Brain microvascular endothelial cell (primary cell): ENCODE data around the gene PASD1.
A peak's percentile ranks its signal among the peaks of the same experiment; 100 is the strongest.

Experiments used
- DNase-seq: peaks from one replicate; pipeline ENCODE4 v3.0.0-alpha.2; 2020
- H3K27ac ChIP-seq: fragments of 250-450 bp; sonication (Bioruptor Pico); 2 replicates; pipeline ENCODE4 v1.5.1; 2020; ENCODE audit warnings: mild to moderate bottlenecking, moderate library complexity
- H3K27me3 ChIP-seq: fragments of 250-450 bp; sonication (Bioruptor Pico); replicated peaks from 2 replicates; pipeline ENCODE4 v1.5.1; 2020; ENCODE audit warnings: mild to moderate bottlenecking
- H3K36me3 ChIP-seq: fragments of 250-450 bp; sonication (Bioruptor Pico); replicated peaks from 2 replicates; pipeline ENCODE4 v1.5.1; 2020; ENCODE audit warnings: mild to moderate bottlenecking
- H3K4me3 ChIP-seq: 2 replicates; pipeline ENCODE4 v1.5.1; 2011; ENCODE audit warnings: low read depth, mild to moderate bottlenecking, control low read depth, low read length, moderate library complexity
- CTCF ChIP-seq: IDR thresholded peaks from 2 replicates; pipeline ENCODE4 v1.5.1; 2011; ENCODE audit warnings: low read depth, mild to moderate bottlenecking, moderate library complexity, low read length, control low read depth, inconsistent platforms; ENCODE audit errors: missing control alignments
- in situ Hi-C: cut with HindIII; loops from 2 replicates; pipeline ENCODE4 v1.10.0; 2017; ENCODE audit warnings: low sequenced_read_pairs, low pct_ligation_motif_present

The PASD1 gene

GRCh38 chrX:151715752-151716151 is 152.3 kb downstream of the PASD1 start, which contains the start of gene FATE1:
Gene FATE1 (plus strand): TSS chrX:151716035. CDS start chrX:151716120, 85 bp downstream.
- H3K27ac ChIP-seq, result no peak within 1 kb of the TSS
- H3K36me3 ChIP-seq, result no peaks in the 10 kb centered on the region
- no peak for TF ChIP-seq CTCF
- no peak for DNase-seq
- H3K4me3 ChIP-seq, result no peak within 1 kb of the TSS
- in situ Hi-C loops, result no loop called here
- H3K27me3 ChIP-seq, result no peaks in the 10 kb centered on the region

GRCh38 chrX:151722241-151722846 is 158.9 kb downstream of the PASD1 start:
- H3K27ac ChIP-seq, result no peak overlapping the region
- no peak overlapping the region for H3K4me3 ChIP-seq
- H3K36me3 ChIP-seq, result no peaks in the 10 kb centered on the region
- H3K27me3 ChIP-seq, result no peaks in the 10 kb centered on the region
- in situ Hi-C loops, result no loop called here
- no peak for DNase-seq
- peak; percentile 48 for TF ChIP-seq CTCF

- Histone ChIP-seq H3K4me3 (no peak overlapping the region), H3K36me3 (no peaks in the 10 kb centered on the region), H3K27me3 (no peaks in the 10 kb centered on the region), H3K27ac (no peak overlapping the region)
- DNase-seq, result no peak
- in situ Hi-C loops, result no loop called here
- no peak for TF ChIP-seq CTCF
Observed at GRCh38 chrX:151723156-151723760, 159.8 kb downstream of the PASD1 start.

- no peaks in the 10 kb centered on the region for H3K27me3 ChIP-seq
- no peak for DNase-seq
- no peak for TF ChIP-seq CTCF
- in situ Hi-C loops, result no loop called here
- no peak overlapping the region for H3K27ac ChIP-seq
- H3K4me3 ChIP-seq, result no peak overlapping the region
- no peaks in the 10 kb centered on the region for H3K36me3 ChIP-seq
Observed at GRCh38 chrX:151724563-151725337, 161.3 kb downstream of the PASD1 start.

- H3K4me3 ChIP-seq, result no peak overlapping the region
- no peak for TF ChIP-seq CTCF
- no peaks in the 10 kb centered on the region for H3K36me3 ChIP-seq
- no peak for DNase-seq
- no peak overlapping the region for H3K27ac ChIP-seq
- in situ Hi-C loops, result no loop called here
- no peaks in the 10 kb centered on the region for H3K27me3 ChIP-seq
Observed at GRCh38 chrX:151725338-151725614, 161.8 kb downstream of the PASD1 start.
